Measurements from ENCODE around the gene TNFAIP8.

DNA sequence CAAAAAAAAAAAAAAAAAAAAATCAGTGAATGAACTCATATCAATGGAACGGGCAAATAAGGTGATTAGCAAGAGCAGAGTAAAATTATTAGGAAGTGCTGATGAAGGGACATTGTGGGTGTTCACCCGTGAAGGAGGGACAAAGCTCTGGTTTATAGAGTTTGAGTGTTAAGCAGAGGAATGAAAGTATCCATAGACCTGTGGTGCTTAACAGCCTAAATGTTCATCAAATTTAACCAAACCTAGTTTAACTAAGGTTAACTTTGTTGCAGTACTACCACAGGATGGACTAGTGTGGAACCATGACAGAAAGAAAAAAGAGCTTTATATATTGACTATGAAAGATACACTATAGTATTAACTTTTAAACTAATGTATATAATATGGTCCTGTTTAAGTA is 44.1 kb upstream of the TNFAIP8 start:
- TF ChIP-seq EZH2phosphoT487 (IDR thresholded peaks at IDR 0.05; ENCODE audit: insufficient read depth, low read depth) = no peak
- TF ChIP-seq EZH2 (IDR thresholded peaks at IDR 0.05; ENCODE audit: insufficient read depth, poor library complexity, severe bottlenecking) = no peak
